Chondrocyte (in vitro differentiated cells): ENCODE measurements around the gene KIAA1328. TPM values are rescaled to one million over a fixed set of nuclear protein-coding genes. Genes with fewer than 3 reads are reported as not detected.

Experiments
- DNase-seq: peaks from one replicate; pipeline ENCODE4 v3.0.0; 2021; ENCODE audit warnings: mixed read lengths, low spot score
- H3K27ac Mint-ChIP-seq: one replicate; pipeline ENCODE4 v1.8.0; 2021; ENCODE audit warnings: mild to moderate bottlenecking, moderate library complexity, mixed read lengths; ENCODE audit not compliant: unreplicated experiment
- H3K27me3 Mint-ChIP-seq: 2 replicates; pipeline ENCODE4 v1.8.0; 2021; ENCODE audit warnings: low read depth, mixed read lengths
- H3K36me3 Mint-ChIP-seq: 2 replicates; pipeline ENCODE4 v1.8.0; 2021; ENCODE audit warnings: low read depth, mixed read lengths
- H3K4me1 Mint-ChIP-seq: 2 replicates; pipeline ENCODE4 v1.8.0; 2021; ENCODE audit warnings: low read depth, mild to moderate bottlenecking, mixed read lengths
- H3K4me3 Mint-ChIP-seq: one replicate; pipeline ENCODE4 v1.8.0; 2021; ENCODE audit warnings: mild to moderate bottlenecking, moderate library complexity, mixed read lengths; ENCODE audit not compliant: unreplicated experiment
- H3K9me3 Mint-ChIP-seq: 2 replicates; pipeline ENCODE4 v1.8.0; 2021; ENCODE audit warnings: low read depth, mixed read lengths
- CTCF ChIP-seq: fragments of 200-600 bp; sonication (generic); IDR thresholded peaks from 2 replicates; pipeline ENCODE4 v1.5.0; 2021; ENCODE audit warnings: antibody characterized with exemption, mild to moderate bottlenecking, moderate library complexity
- total RNA-seq: library from RNA; stranded (reverse); gene quantifications from 3 replicates; pipeline ENCODE4 v1.2.1, GENCODE V29; 2021

KIAA1328 gene
- total RNA-seq, 1 donor from 2014 or later, result 6.3 TPM

- H3K4me1 Mint-ChIP-seq, result no peaks in the 10 kb centered on the region
- H3K4me3 Mint-ChIP-seq, result no peak overlapping the region
Measured at GRCh38 chr18:37085362-37085761, 256.4 kb downstream of the KIAA1328 start.

DNA sequence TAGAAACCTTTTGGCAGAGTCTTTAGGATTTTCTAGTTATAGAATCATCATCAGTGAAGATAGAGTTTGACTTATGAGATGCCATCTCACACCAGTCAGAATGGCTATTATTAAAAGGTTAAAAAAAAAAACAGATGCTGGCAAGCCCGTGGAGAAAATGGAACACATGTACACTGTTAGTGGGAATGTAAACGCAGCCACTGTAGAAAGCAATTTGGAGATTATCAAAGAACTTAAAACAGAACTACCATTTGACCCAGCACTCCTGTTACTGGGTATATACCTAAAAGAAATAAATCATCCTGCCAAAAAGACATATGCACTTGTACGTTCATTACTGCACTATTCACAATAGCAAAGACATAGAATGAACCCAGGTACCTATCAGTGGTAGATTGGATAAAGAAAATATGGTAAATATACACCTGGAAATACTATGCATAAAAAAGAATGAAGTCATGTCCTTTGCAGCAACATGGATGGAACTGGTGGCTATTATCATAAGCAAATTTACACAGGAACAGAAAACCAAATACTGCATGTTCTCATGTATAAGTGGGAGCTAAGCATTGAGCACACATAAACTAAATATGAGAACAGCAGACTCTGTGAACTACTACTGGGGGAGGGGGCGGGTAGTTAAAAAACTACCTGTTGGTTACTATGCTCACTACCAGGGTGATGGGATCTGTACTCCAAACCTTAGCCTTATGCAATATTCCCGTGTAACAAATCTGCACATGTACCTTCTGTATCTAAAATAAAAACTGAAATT lies 279.0 kb downstream of the KIAA1328 start:
- no peak for DNase-seq
- no peaks in the 10 kb centered on the region for H3K4me1 Mint-ChIP-seq
- no peak for TF ChIP-seq CTCF
- H3K36me3 Mint-ChIP-seq, result no peaks in the 10 kb centered on the region
- peaks cover 14% of the 10 kb centered on the region for H3K9me3 Mint-ChIP-seq
- no peak overlapping the region for H3K27ac Mint-ChIP-seq
- H3K27me3 Mint-ChIP-seq, result no peaks in the 10 kb centered on the region
- H3K4me3 Mint-ChIP-seq, result no peak overlapping the region

More at GRCh38 chr18:37085362-37085761, 256.4 kb downstream of the KIAA1328 start:
- H3K27me3 Mint-ChIP-seq, result no peaks in the 10 kb centered on the region
- no peak overlapping the region for H3K27ac Mint-ChIP-seq
- no peaks in the 10 kb centered on the region for H3K9me3 Mint-ChIP-seq
- H3K36me3 Mint-ChIP-seq, result no peaks in the 10 kb centered on the region
- TF ChIP-seq CTCF, result no peak
- no peak for DNase-seq

DNA sequence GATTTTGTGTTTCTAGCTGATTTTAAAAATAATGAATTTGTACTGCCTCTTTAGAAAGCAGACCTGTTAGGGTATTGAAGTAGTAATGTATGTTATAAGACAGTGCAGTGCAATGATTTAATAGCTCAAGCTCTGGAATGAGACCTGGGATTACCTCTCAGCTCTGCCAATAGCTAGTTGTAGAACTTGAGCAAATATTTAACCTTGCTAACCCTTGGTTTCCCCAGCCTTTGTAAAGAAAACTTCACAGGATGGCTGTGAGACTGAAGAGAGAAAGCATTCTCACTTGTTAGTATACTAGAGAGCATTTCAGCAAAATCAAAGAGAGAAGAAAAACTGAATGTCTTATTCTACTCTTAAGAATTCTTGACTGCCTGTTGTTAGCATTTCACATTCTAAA lies 293.9 kb downstream of the KIAA1328 start:
- DNase-seq, result no peak
- peaks cover 4% of the 10 kb centered on the region for H3K9me3 Mint-ChIP-seq

DNA sequence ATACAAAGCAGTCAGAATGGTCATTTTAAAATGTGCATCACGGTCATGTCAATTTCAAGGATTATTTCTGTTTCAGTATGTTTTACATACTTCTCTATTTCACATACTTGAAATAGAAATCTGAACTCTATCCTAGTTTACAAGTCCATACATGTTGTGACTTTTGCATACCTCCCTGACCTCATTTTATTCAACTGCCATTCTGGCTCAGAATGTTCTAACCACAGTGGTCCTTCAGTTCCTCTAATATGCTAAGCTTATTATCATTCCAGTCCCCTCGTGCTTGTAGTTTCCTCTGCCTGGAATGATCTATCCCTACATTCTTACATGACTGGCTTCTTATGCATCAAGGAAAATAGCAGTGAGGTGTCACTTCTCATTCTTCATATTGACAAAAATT lies 295.6 kb downstream of the KIAA1328 start:
- H3K9me3 Mint-ChIP-seq, result no peaks in the 10 kb centered on the region
- no peaks in the 10 kb centered on the region for H3K36me3 Mint-ChIP-seq
- no peak for TF ChIP-seq CTCF
- no peak for DNase-seq
- H3K27me3 Mint-ChIP-seq, result no peaks in the 10 kb centered on the region
- peaks cover 10% of the 10 kb centered on the region for H3K4me1 Mint-ChIP-seq
- H3K27ac Mint-ChIP-seq, result no peak overlapping the region
- no peak overlapping the region for H3K4me3 Mint-ChIP-seq

More for the DNA sequence above, 293.9 kb downstream of the KIAA1328 start:
- H3K36me3 Mint-ChIP-seq, result no peaks in the 10 kb centered on the region
- H3K4me1 Mint-ChIP-seq, result peaks cover 10% of the 10 kb centered on the region
- H3K4me3 Mint-ChIP-seq, result no peak overlapping the region
- no peak overlapping the region for H3K27ac Mint-ChIP-seq
- no peaks in the 10 kb centered on the region for H3K27me3 Mint-ChIP-seq
- no peak for TF ChIP-seq CTCF

- Mint-ChIP-seq H3K36me3 (peaks cover 4% of the 10 kb centered on the region), H3K9me3 (peaks cover 10% of the 10 kb centered on the region), H3K4me1 (no peaks in the 10 kb centered on the region), H3K27ac (no peak overlapping the region), H3K27me3 (no peaks in the 10 kb centered on the region), H3K4me3 (no peak overlapping the region)
- TF ChIP-seq CTCF, result no peak
- DNase-seq, result no peak
Measured at GRCh38 chr18:37135177-37135576, 306.2 kb downstream of the KIAA1328 start.
